Stimulated activated effector memory CD8-positive, alpha-beta T cell treated with anti-CD3 and anti-CD28 coated beads, Interleukin-12 subunit alpha, Interleukin-12 subunit beta, amount 100 ng/mL, for 72 hours (primary cell): ENCODE results near the gene CALML6.
"Not testable (repeated sequence)": the region's sequence is repeated elsewhere in the genome, so short reads cannot be mapped to it uniquely, and the experiment has no call there.

Source experiments
- ATAC-seq: fragments of 150-1000 bp; cut with Tn5 transposase; 2 replicates; pipeline ENCODE4 v1.10.0; 2021
- DNase-seq, 2 donors: peaks; one replicate each; pipeline ENCODE4 v3.0.0; 2021 to 2022; ENCODE audit warnings: low spot score in 2 of 2
- H3K27ac Mint-ChIP-seq: one replicate; pipeline ENCODE4 v1.8.0; 2022; ENCODE audit warnings: mild to moderate bottlenecking, mixed read lengths
- H3K36me3 Mint-ChIP-seq: one replicate; pipeline ENCODE4 v1.8.0; 2022; ENCODE audit warnings: mild to moderate bottlenecking, mixed read lengths
- H3K4me1 Mint-ChIP-seq: one replicate; pipeline ENCODE4 v1.8.0; 2022; ENCODE audit warnings: mixed read lengths
- H3K4me3 Mint-ChIP-seq: one replicate; pipeline ENCODE4 v1.8.0; 2022; ENCODE audit warnings: mild to moderate bottlenecking, mixed read lengths
- H3K9me3 Mint-ChIP-seq: one replicate; pipeline ENCODE4 v1.8.0; 2022; ENCODE audit warnings: mixed read lengths

CALML6 gene

GRCh38 chr1:1914971-1915692 is at the start of gene CALML6:
CALML6 (plus strand) TSS chr1:1915260; CDS start chr1:1915281, 21 bp downstream.
- H3K4me1 Mint-ChIP-seq = peaks cover 13% of the 10 kb centered on the region
- H3K27ac Mint-ChIP-seq = peak within 1 kb of the TSS; percentile 36
- no peak for ATAC-seq
- no peak within 1 kb of the TSS for H3K4me3 Mint-ChIP-seq
- no peak for DNase-seq
- no peaks in the 10 kb centered on the region for H3K9me3 Mint-ChIP-seq
- H3K36me3 Mint-ChIP-seq = no peaks in the 10 kb centered on the region

- DNase-seq (no peak), ATAC-seq (no peak)
- Mint-ChIP-seq H3K4me3 (no peak overlapping the region), H3K27ac (no peak overlapping the region), H3K9me3 (no peaks in the 10 kb centered on the region), H3K36me3 (peaks cover 49% of the 10 kb centered on the region), H3K4me1 (peaks cover 61% of the 10 kb centered on the region)
Measured at GRCh38 chr1:1867164-1867563, 47.9 kb upstream of the CALML6 start.

GRCh38 chr1:1869469-1869868 is 45.6 kb upstream of the CALML6 start:
- peaks cover 64% of the 10 kb centered on the region for H3K4me1 Mint-ChIP-seq
- ATAC-seq = no peak
- no peak for DNase-seq
- no peaks in the 10 kb centered on the region for H3K9me3 Mint-ChIP-seq
- H3K4me3 Mint-ChIP-seq = no peak overlapping the region
- H3K27ac Mint-ChIP-seq = peak overlapping the region; percentile 64
- peaks cover 65% of the 10 kb centered on the region for H3K36me3 Mint-ChIP-seq

GRCh38 chr1:1872329-1872994 is 42.6 kb upstream of the CALML6 start:
- Mint-ChIP-seq H3K4me3 (no peak overlapping the region), H3K27ac (peak overlapping the region; percentile 27), H3K9me3 (no peaks in the 10 kb centered on the region), H3K4me1 (peaks cover 74% of the 10 kb centered on the region), H3K36me3 (peaks cover 69% of the 10 kb centered on the region)
- DNase-seq (no peak), ATAC-seq (no peak)

GRCh38 chr1:1873186-1873585 is 41.9 kb upstream of the CALML6 start:
- no peak overlapping the region for H3K4me3 Mint-ChIP-seq
- no peaks in the 10 kb centered on the region for H3K9me3 Mint-ChIP-seq
- peaks cover 76% of the 10 kb centered on the region for H3K36me3 Mint-ChIP-seq
- peaks cover 75% of the 10 kb centered on the region for H3K4me1 Mint-ChIP-seq
- ATAC-seq (no peak), DNase-seq (no peak)
- H3K27ac Mint-ChIP-seq = peak overlapping the region; percentile 27

DNA sequence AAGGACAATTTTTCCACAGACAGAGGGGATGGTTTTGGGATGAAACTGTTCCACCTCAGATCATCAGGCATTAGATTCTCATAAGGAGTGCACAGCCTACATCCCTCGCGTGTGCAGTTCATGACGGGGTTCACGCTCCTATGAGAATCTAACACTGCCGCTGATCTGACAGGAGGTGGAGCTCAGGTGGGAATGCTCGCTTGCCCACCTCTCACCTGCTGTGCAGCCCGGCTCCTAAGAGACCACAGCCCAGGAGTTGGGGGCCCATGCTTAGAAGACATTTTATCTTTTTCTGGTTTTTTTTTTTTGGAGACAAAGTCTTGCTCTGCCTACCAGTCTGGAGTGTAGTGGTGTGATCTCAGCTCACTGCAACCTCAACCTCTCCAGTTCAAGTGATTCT is 40.2 kb upstream of the CALML6 start:
- no peaks in the 10 kb centered on the region for H3K9me3 Mint-ChIP-seq
- DNase-seq = no peak
- H3K36me3 Mint-ChIP-seq = peaks cover 84% of the 10 kb centered on the region
- no peak for ATAC-seq
- peaks cover 80% of the 10 kb centered on the region for H3K4me1 Mint-ChIP-seq
- no peak overlapping the region for H3K27ac Mint-ChIP-seq
- no peak overlapping the region for H3K4me3 Mint-ChIP-seq

DNA sequence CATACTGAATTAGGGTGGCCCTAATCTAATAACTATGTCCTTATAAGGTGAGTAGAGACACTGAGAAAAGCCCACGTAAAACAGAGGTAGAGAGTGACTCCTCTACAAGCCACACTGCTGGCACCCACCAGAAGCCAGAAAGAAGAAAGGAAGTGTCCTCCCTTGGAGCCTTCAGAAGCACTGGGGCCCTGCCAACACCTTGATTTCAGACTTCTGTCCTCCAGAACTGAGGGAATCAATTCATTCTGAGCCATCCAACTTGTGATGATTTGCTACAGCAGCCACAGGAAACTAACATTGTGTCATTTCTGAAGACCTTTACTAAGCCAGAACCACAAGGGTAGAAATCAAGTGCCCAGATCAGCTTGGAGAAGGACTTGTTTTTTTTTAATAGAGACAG is 39.1 kb upstream of the CALML6 start:
- no peaks in the 10 kb centered on the region for H3K9me3 Mint-ChIP-seq
- peaks cover 84% of the 10 kb centered on the region for H3K36me3 Mint-ChIP-seq
- peak; percentile 95 for ATAC-seq
- H3K4me3 Mint-ChIP-seq = peak overlapping the region; percentile 68
- H3K4me1 Mint-ChIP-seq = peaks cover 81% of the 10 kb centered on the region
- H3K27ac Mint-ChIP-seq = peak overlapping the region; percentile 88
- DNase-seq = peak in 1 of 2 donors; percentile 73

DNA sequence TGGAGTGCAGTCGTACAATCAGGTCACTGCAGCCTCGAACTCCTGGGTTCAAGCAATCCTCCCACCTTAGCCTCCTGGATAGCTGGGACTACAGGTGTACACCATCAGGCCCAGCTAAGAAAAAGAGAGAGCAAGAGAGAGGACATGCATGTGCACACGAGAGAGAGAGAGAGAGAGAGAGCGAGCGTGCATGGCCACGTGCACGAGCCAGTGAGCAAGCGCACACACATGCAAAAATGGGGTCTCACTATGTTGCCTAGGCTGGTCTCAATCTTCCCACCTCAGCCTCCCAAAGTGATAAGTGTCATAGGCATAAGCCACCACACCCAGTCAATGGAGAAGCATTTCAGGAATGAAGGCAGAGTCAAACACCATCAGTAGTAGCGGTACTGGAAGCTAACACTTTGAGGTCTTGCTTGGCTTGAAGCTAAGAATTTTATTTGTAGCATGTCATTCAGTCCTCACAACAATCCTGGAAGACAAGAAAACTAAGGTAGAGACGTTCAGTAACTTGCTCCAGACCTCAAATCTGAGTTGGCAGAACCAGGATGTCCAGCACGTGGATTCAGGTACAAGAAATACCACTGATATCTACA is 38.6 kb upstream of the CALML6 start:
- Mint-ChIP-seq H3K4me3 (peak overlapping the region; percentile 68), H3K27ac (peak overlapping the region; percentile 88), H3K4me1 (peaks cover 81% of the 10 kb centered on the region), H3K9me3 (no peaks in the 10 kb centered on the region), H3K36me3 (peaks cover 86% of the 10 kb centered on the region)
- DNase-seq (no peak), ATAC-seq (peak; percentile 12)

DNA sequence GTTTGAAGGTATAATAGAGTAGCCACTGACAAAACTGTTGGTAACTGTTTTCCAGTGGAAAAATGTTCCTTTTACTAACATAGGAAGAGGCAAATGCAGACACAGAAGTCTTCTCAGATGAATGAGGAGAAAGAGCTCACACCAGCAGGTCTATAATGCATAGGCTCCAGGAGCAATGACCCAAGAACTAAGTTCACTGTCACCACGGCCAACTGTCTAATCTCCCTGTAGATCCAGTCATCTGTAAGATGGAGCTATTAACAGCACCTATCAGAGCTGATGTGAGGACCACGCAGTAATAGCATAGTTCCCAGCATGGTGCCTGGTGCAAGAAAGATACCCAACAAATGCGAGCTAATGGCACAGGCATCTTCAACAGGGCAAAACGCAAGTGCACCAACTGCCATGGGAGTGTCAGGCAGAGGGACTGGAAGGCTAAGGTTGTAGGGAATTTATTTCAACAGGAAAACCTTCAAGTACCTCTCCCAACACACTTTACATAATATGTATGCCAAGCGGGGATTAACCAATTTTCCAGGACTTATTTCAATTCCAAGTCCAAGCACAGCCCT is 37.1 kb upstream of the CALML6 start:
- Mint-ChIP-seq H3K9me3 (no peaks in the 10 kb centered on the region), H3K36me3 (peaks cover 86% of the 10 kb centered on the region), H3K4me1 (peaks cover 77% of the 10 kb centered on the region), H3K27ac (peak overlapping the region; percentile 32), H3K4me3 (no peak overlapping the region)
- ATAC-seq (no peak), DNase-seq (no peak)

GRCh38 chr1:1879942-1880341 is 35.1 kb upstream of the CALML6 start:
- ATAC-seq = no peak
- Mint-ChIP-seq H3K4me3 (no peak overlapping the region), H3K9me3 (no peaks in the 10 kb centered on the region), H3K27ac (peak overlapping the region; percentile 88), H3K36me3 (peaks cover 90% of the 10 kb centered on the region), H3K4me1 (peaks cover 69% of the 10 kb centered on the region)
- DNase-seq = no peak

GRCh38 chr1:1880617-1881312 is 34.3 kb upstream of the CALML6 start:
- peak overlapping the region; percentile 28 for H3K4me3 Mint-ChIP-seq

GRCh38 chr1:1881727-1882126 is 33.3 kb upstream of the CALML6 start:
- Mint-ChIP-seq H3K27ac (peak overlapping the region; percentile 88), H3K4me1 (peaks cover 58% of the 10 kb centered on the region), H3K4me3 (peak overlapping the region; percentile 28), H3K9me3 (no peaks in the 10 kb centered on the region), H3K36me3 (peaks cover 89% of the 10 kb centered on the region)
- ATAC-seq (no peak), DNase-seq (no peak)

More at GRCh38 chr1:1880617-1881312, 34.3 kb upstream of the CALML6 start:
- no peak for DNase-seq
- Mint-ChIP-seq H3K4me1 (peaks cover 61% of the 10 kb centered on the region), H3K9me3 (no peaks in the 10 kb centered on the region), H3K36me3 (peaks cover 89% of the 10 kb centered on the region), H3K27ac (peak overlapping the region; percentile 88)
- no peak for ATAC-seq

DNA sequence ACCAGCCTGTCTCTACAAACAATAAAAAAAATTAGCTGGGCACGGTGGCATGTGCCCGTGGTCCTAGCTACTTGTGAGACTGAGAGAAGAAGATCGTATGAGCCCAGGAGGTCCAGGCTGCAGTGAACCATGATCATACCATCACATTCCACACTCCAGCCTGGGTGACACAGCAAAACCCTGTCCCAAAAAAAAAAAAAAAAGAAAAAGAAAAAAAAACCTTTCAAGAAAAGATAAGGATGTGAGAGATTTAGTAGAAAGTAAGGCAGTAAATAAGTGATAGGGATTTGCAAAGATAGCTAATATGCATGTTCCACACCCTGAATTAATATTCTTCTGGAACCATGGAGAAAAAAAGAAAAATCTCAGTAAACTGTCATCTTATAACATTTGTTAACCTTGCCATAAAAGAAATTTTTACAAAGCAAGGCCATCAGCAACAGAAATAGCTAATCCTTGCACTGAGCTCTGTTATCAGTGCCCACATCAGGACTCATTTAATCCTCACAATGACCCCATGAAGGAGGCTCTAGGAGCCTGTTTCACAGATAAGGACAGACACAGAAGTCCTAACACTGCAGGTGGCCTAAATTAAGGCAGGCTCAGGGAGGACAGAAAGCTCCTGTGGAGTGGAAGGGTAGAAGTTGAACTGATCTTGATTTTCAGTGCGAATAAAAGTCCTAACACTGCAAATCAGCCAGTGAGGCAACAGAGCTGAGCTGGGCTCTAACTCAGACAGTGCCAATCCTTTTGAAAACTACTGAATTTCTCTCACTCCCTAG is 31.8 kb upstream of the CALML6 start:
- peak overlapping the region; percentile 24 for H3K27ac Mint-ChIP-seq
- DNase-seq (no peak), ATAC-seq (no peak)
- no peaks in the 10 kb centered on the region for H3K9me3 Mint-ChIP-seq
- H3K4me3 Mint-ChIP-seq = peak overlapping the region; percentile 18
- H3K4me1 Mint-ChIP-seq = peaks cover 52% of the 10 kb centered on the region
- peaks cover 87% of the 10 kb centered on the region for H3K36me3 Mint-ChIP-seq

GRCh38 chr1:1883890-1884289 is 31.2 kb upstream of the CALML6 start:
- Mint-ChIP-seq H3K4me1 (peaks cover 52% of the 10 kb centered on the region), H3K4me3 (peak overlapping the region; percentile 18), H3K36me3 (peaks cover 87% of the 10 kb centered on the region)
- H3K9me3 Mint-ChIP-seq, ATAC-seq, DNase-seq, H3K27ac Mint-ChIP-seq: not testable (repeated sequence)
